KMS-11 (cell line): Measurements from ENCODE around the gene SYNE1.
"Not testable (repeated sequence)": the region's sequence is repeated elsewhere in the genome, so short reads cannot be mapped to it uniquely, and the experiment has no call there.

Experiments
- H2AFZ ChIP-seq: fragments of 200-600 bp; sonication (generic); 2 replicates; pipeline ENCODE4 v1.6.1; 2016; ENCODE audit warnings: antibody characterized with exemption, mixed run types, low read depth
- H3K27ac ChIP-seq: fragments of 200-600 bp; sonication (generic); 2 replicates; pipeline ENCODE4 v1.6.1; 2016; ENCODE audit warnings: mild to moderate bottlenecking, mixed run types
- H3K27me3 ChIP-seq: fragments of 200-600 bp; sonication (generic); 2 replicates; pipeline ENCODE4 v1.6.1; 2017; ENCODE audit warnings: mild to moderate bottlenecking, low read depth, mixed run types, moderate library complexity; ENCODE audit not compliant: insufficient read depth
- H3K36me3 ChIP-seq: fragments of 200-600 bp; sonication (generic); 2 replicates; pipeline ENCODE4 v1.6.1; 2017; ENCODE audit warnings: mild to moderate bottlenecking, mixed run types; ENCODE audit not compliant: insufficient read depth
- H3K4me1 ChIP-seq: fragments of 200-600 bp; sonication (generic); 2 replicates; pipeline ENCODE4 v1.6.1; 2016; ENCODE audit warnings: mild to moderate bottlenecking, low read depth, mixed run types; ENCODE audit not compliant: poor library complexity, severe bottlenecking
- H3K4me2 ChIP-seq: fragments of 200-600 bp; sonication (generic); 2 replicates; pipeline ENCODE4 v1.7.0; 2016; ENCODE audit warnings: mild to moderate bottlenecking, mixed run types
- H3K4me3 ChIP-seq: fragments of 200-600 bp; sonication (generic); IDR thresholded peaks from 2 replicates; pipeline ENCODE4 v1.6.1; 2017; ENCODE audit warnings: low read depth, low read length, mixed read lengths; ENCODE audit not compliant: insufficient read depth
- H3K79me2 ChIP-seq: fragments of 200-600 bp; sonication (generic); 2 replicates; pipeline ENCODE4 v1.6.1; 2016; ENCODE audit warnings: low read depth, mixed run types; ENCODE audit not compliant: insufficient read depth
- H3K9ac ChIP-seq: fragments of 200-600 bp; sonication (generic); 2 replicates; pipeline ENCODE4 v1.6.1; 2016; ENCODE audit warnings: mild to moderate bottlenecking, mixed run types
- H4K20me1 ChIP-seq: fragments of 200-600 bp; sonication (generic); 2 replicates; pipeline ENCODE4 v1.6.1; 2016; ENCODE audit warnings: mild to moderate bottlenecking, mixed run types; ENCODE audit not compliant: insufficient read depth
- CTCF ChIP-seq: fragments of 200-600 bp; sonication (generic); conservative IDR thresholded peaks from 2 replicates; pipeline ENCODE4 v1.6.1; 2017; ENCODE audit warnings: low read depth, mild to moderate bottlenecking, antibody characterized with exemption, low read length, moderate library complexity, mixed read lengths

Gene SYNE1

GRCh38 chr6:152632121-152632782, 4.9 kb downstream of the SYNE1 start:
- Histone ChIP-seq H3K4me3 (no peak overlapping the region), H3K4me2 (no peak overlapping the region), H3K79me2 (no peaks in the 10 kb centered on the region), H3K27ac (no peak overlapping the region), H3K4me1 (peaks cover 14% of the 10 kb centered on the region), H3K36me3 (no peaks in the 10 kb centered on the region), H3K27me3 (no peaks in the 10 kb centered on the region), H4K20me1 (no peaks in the 10 kb centered on the region), H2AFZ (no peak overlapping the region), H3K9ac (no peak overlapping the region)
- TF ChIP-seq CTCF: no peak

GRCh38 chr6:152631376-152631775, 5.8 kb downstream of the SYNE1 start:
- no peaks in the 10 kb centered on the region for H3K27me3 ChIP-seq

GRCh38 chr6:152630832-152631231, 6.3 kb downstream of the SYNE1 start:
- Histone ChIP-seq H2AFZ (no peak overlapping the region), H3K4me1 (peaks cover 14% of the 10 kb centered on the region), H3K27ac (no peak overlapping the region), H4K20me1 (no peaks in the 10 kb centered on the region), H3K36me3 (no peaks in the 10 kb centered on the region), H3K4me2 (no peak overlapping the region), H3K4me3 (no peak overlapping the region), H3K9ac (no peak overlapping the region), H3K27me3 (no peaks in the 10 kb centered on the region), H3K79me2 (no peaks in the 10 kb centered on the region)
- TF ChIP-seq CTCF: no peak

More at GRCh38 chr6:152631376-152631775, 5.8 kb downstream of the SYNE1 start:
- Histone ChIP-seq H3K4me3 (no peak overlapping the region), H3K9ac (no peak overlapping the region), H2AFZ (no peak overlapping the region), H3K4me2 (no peak overlapping the region), H4K20me1 (no peaks in the 10 kb centered on the region), H3K79me2 (no peaks in the 10 kb centered on the region), H3K27ac (no peak overlapping the region), H3K36me3 (no peaks in the 10 kb centered on the region), H3K4me1 (peaks cover 14% of the 10 kb centered on the region)
- TF ChIP-seq CTCF: no peak

GRCh38 chr6:152625213-152625612, 11.9 kb downstream of the SYNE1 start:
- Histone ChIP-seq H3K27me3 (no peaks in the 10 kb centered on the region), H3K4me3 (no peak overlapping the region), H3K9ac (no peak overlapping the region), H3K79me2 (no peaks in the 10 kb centered on the region), H3K4me1 (no peaks in the 10 kb centered on the region), H2AFZ (no peak overlapping the region), H3K4me2 (no peak overlapping the region), H3K36me3 (no peaks in the 10 kb centered on the region; the same call in 1 of the 2 replicates), H4K20me1 (no peaks in the 10 kb centered on the region), H3K27ac (no peak overlapping the region)
- TF ChIP-seq CTCF: no peak

GRCh38 chr6:152614776-152615175, 22.4 kb downstream of the SYNE1 start:
- H3K27me3 ChIP-seq, H3K36me3 ChIP-seq, H2AFZ ChIP-seq, H3K9ac ChIP-seq, H3K4me3 ChIP-seq, H3K79me2 ChIP-seq, H3K4me1 ChIP-seq, H3K4me2 ChIP-seq, H3K27ac ChIP-seq, H4K20me1 ChIP-seq: not testable (repeated sequence)
